K562 (cell line): ENCODE measurements around the gene XPA. TPM values are rescaled to one million over a fixed set of nuclear protein-coding genes. Genes with fewer than 3 reads are reported as not detected.
"Not testable (repeated sequence)": the region's sequence is repeated elsewhere in the genome, so short reads cannot be mapped to it uniquely, and the experiment has no call there.

Source experiments
- ATAC-seq: fragments of 200-7000 bp; cut with Tn5 transposase; 3 replicates; pipeline ENCODE4 v1.9.1; 2020; ENCODE audit warnings: moderate library complexity
- BruUV-seq: library from RNA; stranded (reverse); fragments of 400-500 nt; replicated peaks from 2 replicates; lab custom pipeline; 2021; lab: Mats Ljungman, UMichigan
- CTCF ChIA-PET: fragments of 300-600 bp; formaldehyde crosslinking; extraction: SDS; loops from one replicate; lab custom pipeline; 2021; ENCODE audit warnings: low intra/inter-chr PET ratio; lab: Yijun Ruan, JAX
- POLR2A ChIA-PET: fragments of 300-600, 350-650 bp; sonication (Branson Sonifier 250); formaldehyde crosslinking; extraction: SDS; loops from one replicate; lab custom pipeline; 2021; ENCODE audit warnings: antibody characterized with exemption, inconsistent platforms; lab: Yijun Ruan, JAX
- DNase-seq, 4 experiments: peaks; one replicate each; pipeline versions ENCODE4 v3.0.0 to v3.0.0-alpha.2; 2011 to 2018; ENCODE audit warnings: low spot score in 3 of 4, mixed read lengths in 3 of 4; ENCODE audit errors: extremely low read depth in 1 of 4
- FAIRE-seq: peaks from 2 replicates; lab custom pipeline; 2011; peaks lifted over from hg19 to GRCh38; lab: Jason Lieb, UNC
- H2AFZ ChIP-seq: 2 replicates; pipeline ENCODE4 v1.6.0; 2011; ENCODE audit warnings: low read depth, low read length, control low read depth, inconsistent platforms
- H3K27ac ChIP-seq: fragments of 200-600 bp; 3 replicates; pipeline ENCODE4 v1.8.0; 2011; ENCODE audit warnings: low read depth, mild to moderate bottlenecking, control low read depth, inconsistent platforms, low read length, moderate library complexity, mixed read lengths; ENCODE audit errors: extremely low read depth
- H3K27me3 ChIP-seq, 2 experiments: fragments of 300-600 bp in 1 of 2; 2 replicates in 1 of 2; 3 replicates in 1 of 2; pipeline versions ENCODE4 v1.6.0 to v1.8.0; 2011; ENCODE audit warnings: inconsistent platforms in 2 of 2, low read length in 2 of 2, mild to moderate bottlenecking in 1 of 2, mixed read lengths in 1 of 2, moderate library complexity in 1 of 2; ENCODE audit not compliant: control insufficient read depth in 2 of 2, insufficient read depth in 2 of 2
- H3K36me3 ChIP-seq: fragments of 300-600 bp; 3 replicates; pipeline ENCODE4 v1.8.0; 2011; ENCODE audit warnings: mild to moderate bottlenecking, low read length, inconsistent platforms; ENCODE audit not compliant: control insufficient read depth, insufficient read depth
- H3K4me1 ChIP-seq, 2 experiments: fragments of 200-600 bp in 1 of 2; replicated peaks in 1 of 2; 2 replicates in 1 of 2; 3 replicates in 1 of 2; pipeline versions ENCODE4 v1.5.1 to v1.8.0; 2011; ENCODE audit warnings: inconsistent platforms in 2 of 2, low read length in 2 of 2, mild to moderate bottlenecking in 1 of 2, mixed read lengths in 1 of 2, moderate library complexity in 1 of 2; ENCODE audit not compliant: control insufficient read depth in 2 of 2, insufficient read depth in 2 of 2
- H3K4me2 ChIP-seq: 2 replicates; pipeline ENCODE4 v1.6.1; 2011; ENCODE audit warnings: low read length, control low read depth, inconsistent platforms, mixed read lengths; ENCODE audit not compliant: insufficient read depth
- H3K4me3 ChIP-seq: fragments of 200-600 bp; sonication (generic), shearing (Covaris generic); 2 replicates; pipeline ENCODE4 v1.5.1; 2016; ENCODE audit warnings: control low read depth, inconsistent platforms
- H3K79me2 ChIP-seq: fragments of 200-600 bp; 3 replicates; pipeline ENCODE4 v1.8.0; 2011; ENCODE audit warnings: low read length, inconsistent platforms; ENCODE audit not compliant: control insufficient read depth, insufficient read depth
- H3K9ac ChIP-seq, 2 experiments: 2 replicates each; pipeline versions ENCODE4 v1.6.0 to v1.6.1; 2011; ENCODE audit warnings: low read depth in 2 of 2, low read length in 2 of 2, control low read depth in 1 of 2, inconsistent platforms in 1 of 2, mild to moderate bottlenecking in 1 of 2, mixed read lengths in 1 of 2; ENCODE audit not compliant: insufficient read depth in 1 of 2
- H3K9me1 ChIP-seq: one replicate; pipeline ENCODE4 v1.6.0; 2011; ENCODE audit warnings: inconsistent platforms, mild to moderate bottlenecking, low read length, moderate library complexity; ENCODE audit not compliant: control insufficient read depth, insufficient read depth
- H3K9me3 ChIP-seq: replicated peaks from 2 replicates; pipeline ENCODE4 v1.5.1; 2011; ENCODE audit warnings: low read depth, low read length, inconsistent platforms; ENCODE audit not compliant: control insufficient read depth, insufficient read depth
- H4K20me1 ChIP-seq: replicated peaks from 2 replicates; pipeline ENCODE4 v1.6.1; 2011; ENCODE audit warnings: low read length, inconsistent platforms, mixed read lengths; ENCODE audit not compliant: control insufficient read depth, insufficient read depth
- CBFA2T2 ChIP-seq: fragments of 450-650 bp; conservative IDR thresholded peaks from 2 replicates; pipeline ENCODE4 v1.6.1; 2017; ENCODE audit warnings: mild to moderate bottlenecking
- ELF4 ChIP-seq: fragments of 450-650 bp; formaldehyde crosslinking; IDR thresholded peaks from 2 replicates; pipeline ENCODE4 v1.4.0; 2022; ENCODE audit warnings: missing genetic modification characterization
- ETV6 ChIP-seq, 3 experiments: fragments of 150-350 bp in 1 of 3; sonication (generic) in 1 of 3; formaldehyde crosslinking in 1 of 3; IDR thresholded peaks; 2 replicates each; pipeline versions ENCODE4 v1.6.1 to v1.8.0; 2014 to 2022; ENCODE audit warnings: borderline replicate concordance in 2 of 3, low read depth in 2 of 3, antibody characterized with exemption in 1 of 3, low read length in 1 of 3, mild to moderate bottlenecking in 1 of 3, missing genetic modification reagents in 1 of 3
- JUN ChIP-seq, 2 experiments: sonication (generic) in 1 of 2; formaldehyde crosslinking in 1 of 2; IDR thresholded peaks; 2 replicates each; pipeline versions ENCODE4 v1.6.1 to v1.8.0; 2012 to 2022; ENCODE audit warnings: borderline replicate concordance in 2 of 2, mild to moderate bottlenecking in 2 of 2, improper control_type of control experiment in 1 of 2, low read depth in 1 of 2, low read length in 1 of 2, missing genetic modification reagents in 1 of 2
- NFIC ChIP-seq: fragments of 450-650 bp; IDR thresholded peaks from 2 replicates; pipeline ENCODE4 v1.6.1; 2017; ENCODE audit warnings: mild to moderate bottlenecking, inconsistent platforms
- NRF1 ChIP-seq, 2 experiments: fragments of 450-650 bp; IDR thresholded peaks in 1 of 2; conservative IDR thresholded peaks in 1 of 2; 2 replicates each; pipeline ENCODE4 v1.6.1; 2014; ENCODE audit warnings: mild to moderate bottlenecking in 2 of 2
- PML ChIP-seq: IDR thresholded peaks from 2 replicates; pipeline ENCODE4 v1.6.1; 2012; ENCODE audit warnings: low read length, inconsistent platforms
- POLR2AphosphoS5 ChIP-seq: IDR thresholded peaks from 2 replicates; pipeline ENCODE4 v1.6.1; 2011; ENCODE audit warnings: mild to moderate bottlenecking, low read depth, low read length, moderate library complexity; ENCODE audit not compliant: control insufficient read depth, insufficient read depth
- RFX7 ChIP-seq: fragments of 250-450 bp; sonication (Bioruptor Pico); IDR thresholded peaks from 2 replicates; pipeline ENCODE4 v1.5.1; 2021; ENCODE audit warnings: mild to moderate bottlenecking
- RUNX1 ChIP-seq: sonication (generic); IDR thresholded peaks from 2 replicates; pipeline ENCODE4 v1.6.1; 2016; ENCODE audit warnings: antibody characterized with exemption, low read depth
- SMC3 ChIP-seq: conservative IDR thresholded peaks from 2 replicates; pipeline ENCODE4 v1.6.1; 2011; ENCODE audit warnings: low read depth, low read length, improper control_type of control experiment; ENCODE audit not compliant: insufficient read depth
- WGBS: fragments of 100-300 bp; shearing (Covaris generic); methylation state at CpG from one replicate; pipeline ENCODE4 v1.1.6; 2016; ENCODE audit warnings: low coverage, mixed read lengths; ENCODE audit not compliant: insufficient coverage; ENCODE audit errors: missing lambda C conversion rate; 5-methylcytosine and 5-hydroxymethylcytosine counted together
- in situ Hi-C: fragments of 300-500 bp; cut with MboI; formaldehyde crosslinking; loops from 4 replicates; pipeline ENCODE4 v1.15.0; 2018; ENCODE audit warnings: inconsistent platforms, mixed read lengths
- intact Hi-C: fragments of 100-400 bp; cut with micrococcal nuclease; formaldehyde crosslinking; loops from 2 replicates; pipeline ENCODE4 v1.14.2; 2022
- polyA plus RNA-seq, 8 experiments: library from polyadenylated mRNA; depleted of rRNA in 4 of 8; stranded (reverse) in 5 of 8; unstranded in 3 of 8; fragments of >200 nt; fragmentation: Nextera tagmentation in 2 of 8; fragmentation: Illumina TruSeq in 1 of 8; extraction: Ambion mirVana in 2 of 8; extraction: Trizol in 1 of 8; gene quantifications; 2 replicates each; pipeline versions ENCODE4 v1.2.1 to v1.2.3, GENCODE V29; 2011 to 2014; ENCODE audit warnings: inconsistent platforms in 1 of 8, missing spikeins in 1 of 8
- total RNA-seq, 7 experiments: library from RNA; depleted of rRNA in 6 of 7; stranded (reverse); fragments of >200 nt in 6 of 7; fragmentation: Illumina TruSeq in 2 of 7; extraction: Trizol in 2 of 7; gene quantifications; 2 replicates each; pipeline versions ENCODE4 v1.2.1 to v1.2.3, GENCODE V29; 2011 to 2021; ENCODE audit warnings: low replicate concordance in 1 of 7
- TF ChIP-seq, protein P1 (sequence below): fragments of 250-450 bp; sonication (Bioruptor Pico); IDR thresholded peaks from 2 replicates; pipeline ENCODE4 v1.4.0; 2020; ENCODE audit warnings: mild to moderate bottlenecking, moderate library complexity

Gene XPA
- total and polyA plus RNA-seq, 9 of the 15 experiments (the other 6 are each of a cell fraction or from before 2014, with no cell fraction given), result 5.1 to 18.2 (median 14.1) TPM

DNA sequence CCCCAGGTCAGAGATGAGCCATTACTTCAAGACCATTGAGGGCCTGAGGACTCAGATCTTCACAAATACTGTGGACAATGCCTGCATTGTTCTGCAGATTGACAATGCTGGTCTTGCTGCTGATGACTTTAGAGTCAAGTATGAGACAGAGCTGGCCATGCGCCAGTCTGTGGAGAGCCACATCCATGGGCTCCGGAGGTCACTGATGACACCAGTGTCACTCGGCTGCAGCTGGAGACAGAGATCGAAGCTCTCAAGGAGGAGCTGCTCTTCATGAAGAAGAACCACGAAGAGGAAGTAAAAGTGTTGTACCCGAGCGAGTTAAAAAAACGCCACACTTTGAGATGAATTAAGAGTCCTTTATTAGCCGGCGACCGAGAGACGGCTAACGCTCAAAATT lies 2.1 kb upstream of the XPA start:
- peak in 1 of 4 experiments; percentile 13 for DNase-seq
- ATAC-seq, CTCF ChIA-PET, H4K20me1 ChIP-seq, H3K9ac ChIP-seq, H3K4me2 ChIP-seq, H3K9me3 ChIP-seq, H3K27ac ChIP-seq, H3K27me3 ChIP-seq, H3K9me1 ChIP-seq, H3K36me3 ChIP-seq, H2AFZ ChIP-seq, H3K4me3 ChIP-seq, BruUV-seq, in situ Hi-C loops, FAIRE-seq: not testable (repeated sequence)
- 50% methylated on average over 13 of the region's 13 CpGs for WGBS
- POLR2A ChIA-PET, result interaction anchor here (1.0 kb wide), 1 partner anchor 29 kb away, joined by 4 read pairs; no protein-coding TSS in a partner anchor
- intact Hi-C loops, result loop anchor here (10.0 kb wide), 1 partner anchor 356 kb away; the partner anchor contains the start of gene NANS
- Histone ChIP-seq H3K79me2 (peaks cover 28% of the 10 kb centered on the region), H3K4me1 (peaks cover 16 to 29% of the 10 kb centered on the region in 2 experiments; a peak in 4 of 5 replicates)
- TF ChIP-seq NFIC, result peak; percentile 73
- peak in 1 of 2 experiments; percentile 29; a peak in 1 of 4 replicates for TF ChIP-seq NRF1 (conservative IDR thresholded peaks at IDR 0.05 in 1 of 2, IDR thresholded peaks at IDR 0.05 in 1 of 2)

DNA sequence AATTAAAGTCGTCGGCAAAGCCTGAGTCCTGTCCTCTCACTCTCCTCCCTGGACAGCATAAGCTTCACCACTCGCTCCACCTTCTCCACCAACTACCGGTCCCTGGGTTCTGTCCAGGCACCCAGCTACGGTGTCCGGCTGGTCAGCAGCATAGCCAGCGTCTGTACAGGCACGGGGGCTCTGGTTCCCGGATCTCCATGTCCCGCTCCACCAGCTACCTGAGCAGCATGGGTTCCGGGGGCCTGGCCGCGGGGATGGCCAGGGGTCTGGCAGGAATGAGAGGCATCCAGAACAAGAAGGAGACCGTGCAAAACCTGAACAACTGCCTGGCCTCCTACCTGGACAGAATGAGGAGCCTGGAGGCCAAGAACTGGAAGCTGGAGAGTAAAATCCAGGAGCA lies 1.7 kb upstream of the XPA start:
- no peaks in the 10 kb centered on the region for H3K27me3 ChIP-seq
- no peak for ATAC-seq
- H3K9ac ChIP-seq, result no peak overlapping the region
- no peaks in the 10 kb centered on the region for H4K20me1 ChIP-seq
- H3K4me2 ChIP-seq, result no peak overlapping the region
- FAIRE-seq, result no peak
- no peaks in the 10 kb centered on the region for H3K9me3 ChIP-seq
- no peak for DNase-seq
- in situ Hi-C loops, result no loop called here
- WGBS, result 76% methylated on average over 12 of the region's 14 CpGs
- H3K79me2 ChIP-seq, result peaks cover 32% of the 10 kb centered on the region
- H3K36me3 ChIP-seq, result peaks cover 3% of the 10 kb centered on the region; the same call in 1 of the 3 replicates
- CTCF ChIA-PET, result no interaction called here
- H3K27ac ChIP-seq, result no peak overlapping the region
- H3K4me1 ChIP-seq, result peaks cover 16 to 25% of the 10 kb centered on the region in 2 experiments
- POLR2A ChIA-PET, result interaction anchor here (0.6 to 1.0 kb wide), 2 partner anchors 28 to 300 kb away, joined by 4 to 5 read pairs; no protein-coding TSS in a partner anchor
- no peak overlapping the region for H2AFZ ChIP-seq
- BruUV-seq, result no TSS peak
- TF ChIP-seq RFX7, result no peak
- TF ChIP-seq POLR2AphosphoS5, result no peak
- TF ChIP-seq RUNX1, result no peak
- TF ChIP-seq CBFA2T2, result no peak
- no peak for TF ChIP-seq ELF4 (CRISPR knock-in tag)
- TF ChIP-seq PML, result no peak
- TF ChIP-seq JUN (IDR thresholded peaks at IDR 0.05; ENCODE audit: borderline replicate concordance, low read depth, low read length), result no peak
- no peak for TF ChIP-seq JUN (CRISPR knock-in tag; IDR thresholded peaks at IDR 0.05; ENCODE audit: borderline replicate concordance)
- no peak for TF ChIP-seq ETV6 (IDR thresholded peaks at IDR 0.05; ENCODE audit: borderline replicate concordance in 1 of 2, low read depth in 2 of 2, low read length in 1 of 2)
- no peak for TF ChIP-seq ETV6 (CRISPR knock-in tag; IDR thresholded peaks at IDR 0.05; ENCODE audit: borderline replicate concordance)
- no peak for TF ChIP-seq SMC3
- TF ChIP-seq, protein P1, sequence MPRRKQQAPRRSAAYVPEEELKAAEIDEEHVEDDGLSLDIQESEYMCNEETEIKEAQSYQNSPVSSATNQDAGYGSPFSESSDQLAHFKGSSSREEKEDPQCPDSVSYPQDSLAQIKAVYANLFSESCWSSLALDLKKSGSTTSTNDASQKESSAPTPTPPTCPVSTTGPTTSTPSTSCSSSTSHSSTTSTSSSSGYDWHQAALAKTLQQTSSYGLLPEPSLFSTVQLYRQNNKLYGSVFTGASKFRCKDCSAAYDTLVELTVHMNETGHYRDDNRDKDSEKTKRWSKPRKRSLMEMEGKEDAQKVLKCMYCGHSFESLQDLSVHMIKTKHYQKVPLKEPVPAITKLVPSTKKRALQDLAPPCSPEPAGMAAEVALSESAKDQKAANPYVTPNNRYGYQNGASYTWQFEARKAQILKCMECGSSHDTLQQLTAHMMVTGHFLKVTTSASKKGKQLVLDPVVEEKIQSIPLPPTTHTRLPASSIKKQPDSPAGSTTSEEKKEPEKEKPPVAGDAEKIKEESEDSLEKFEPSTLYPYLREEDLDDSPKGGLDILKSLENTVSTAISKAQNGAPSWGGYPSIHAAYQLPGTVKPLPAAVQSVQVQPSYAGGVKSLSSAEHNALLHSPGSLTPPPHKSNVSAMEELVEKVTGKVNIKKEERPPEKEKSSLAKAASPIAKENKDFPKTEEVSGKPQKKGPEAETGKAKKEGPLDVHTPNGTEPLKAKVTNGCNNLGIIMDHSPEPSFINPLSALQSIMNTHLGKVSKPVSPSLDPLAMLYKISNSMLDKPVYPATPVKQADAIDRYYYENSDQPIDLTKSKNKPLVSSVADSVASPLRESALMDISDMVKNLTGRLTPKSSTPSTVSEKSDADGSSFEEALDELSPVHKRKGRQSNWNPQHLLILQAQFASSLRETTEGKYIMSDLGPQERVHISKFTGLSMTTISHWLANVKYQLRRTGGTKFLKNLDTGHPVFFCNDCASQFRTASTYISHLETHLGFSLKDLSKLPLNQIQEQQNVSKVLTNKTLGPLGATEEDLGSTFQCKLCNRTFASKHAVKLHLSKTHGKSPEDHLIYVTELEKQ, result no peak
- TF ChIP-seq, all 486 proteins: peak for 0
- intact Hi-C loops, result loop anchor here (10.0 kb wide), 1 partner anchor 356 kb away; the partner anchor contains the start of gene NANS
- Histone ChIP-seq H3K9me1 (no peaks in the 10 kb centered on the region), H3K4me3 (no peak overlapping the region)
